GM23338 (cell line): Measurements from ENCODE around the gene RNLS. TPM values are rescaled to one million over a fixed set of nuclear protein-coding genes. Genes with fewer than 3 reads are reported as not detected.

Source experiments
- ATAC-seq: fragments of 200-7000 bp; cut with Tn5 transposase; 3 replicates; pipeline ENCODE4 v1.9.1; 2020
- DNase-seq: peaks from one replicate; pipeline ENCODE4 v3.0.0-alpha.2; 2015; ENCODE audit warnings: low spot score
- H2AFZ ChIP-seq: fragments of 200-600 bp; sonication (generic); 2 replicates; pipeline ENCODE4 v1.8.0; 2016; ENCODE audit warnings: antibody characterized with exemption, mild to moderate bottlenecking, moderate library complexity
- H3F3A ChIP-seq: fragments of 200-600 bp; sonication (generic); replicated peaks from 2 replicates; pipeline ENCODE4 v1.8.0; 2017; ENCODE audit warnings: antibody characterized with exemption, mixed run types, low read depth
- H3K27ac ChIP-seq: fragments of 200-600 bp; sonication (generic); 2 replicates; pipeline ENCODE4 v1.6.1; 2016; ENCODE audit warnings: low read depth
- H3K27me3 ChIP-seq: fragments of 200-600 bp; sonication (generic); 2 replicates; pipeline ENCODE4 v1.8.0; 2016; ENCODE audit warnings: mild to moderate bottlenecking, mixed run types, moderate library complexity; ENCODE audit not compliant: insufficient read depth
- H3K36me3 ChIP-seq: fragments of 200-600 bp; sonication (generic); 2 replicates; pipeline ENCODE4 v1.8.0; 2016; ENCODE audit warnings: mild to moderate bottlenecking; ENCODE audit not compliant: insufficient read depth
- H3K4me1 ChIP-seq: fragments of 200-600 bp; sonication (generic); 2 replicates; pipeline ENCODE4 v1.8.0; 2016; ENCODE audit warnings: mild to moderate bottlenecking, moderate library complexity; ENCODE audit not compliant: insufficient read depth
- H3K4me2 ChIP-seq: fragments of 200-600 bp; sonication (generic); 2 replicates; pipeline ENCODE4 v1.7.1; 2017; ENCODE audit warnings: mixed run types
- H3K4me3 ChIP-seq: fragments of 200-600 bp; sonication (generic); 2 replicates; pipeline ENCODE4 v1.6.1; 2016; ENCODE audit warnings: mixed run types
- H3K79me2 ChIP-seq: fragments of 200-600 bp; sonication (generic); replicated peaks from 2 replicates; pipeline ENCODE4 v1.8.0; 2017; ENCODE audit warnings: mild to moderate bottlenecking; ENCODE audit not compliant: insufficient read depth
- H3K9me2 ChIP-seq: fragments of 200-600 bp; sonication (generic); 2 replicates; pipeline ENCODE4 v1.8.0; 2017; ENCODE audit not compliant: insufficient read depth
- H4K20me1 ChIP-seq: fragments of 200-600 bp; sonication (generic); replicated peaks from 2 replicates; pipeline ENCODE4 v1.8.0; 2017; ENCODE audit warnings: mild to moderate bottlenecking; ENCODE audit not compliant: insufficient read depth
- H3K27ac Mint-ChIP-seq: 2 replicates; pipeline ENCODE4 v1.8.0; 2020; ENCODE audit warnings: inconsistent platforms, mild to moderate bottlenecking, moderate library complexity, mixed read lengths
- H3K27me3 Mint-ChIP-seq: 3 replicates; pipeline ENCODE4 v1.8.0; 2022; ENCODE audit warnings: low read depth, mild to moderate bottlenecking, moderate library complexity, mixed read lengths, inconsistent platforms; ENCODE audit not compliant: insufficient read depth, poor library complexity
- H3K36me3 Mint-ChIP-seq: 3 replicates; pipeline ENCODE4 v1.8.0; 2021; ENCODE audit warnings: low read depth, mild to moderate bottlenecking, inconsistent platforms, moderate library complexity, mixed read lengths
- H3K4me1 Mint-ChIP-seq: 3 replicates; pipeline ENCODE4 v1.8.0; 2020; ENCODE audit warnings: mild to moderate bottlenecking, inconsistent platforms, mixed read lengths
- H3K4me3 Mint-ChIP-seq: 3 replicates; pipeline ENCODE4 v1.8.0; 2021; ENCODE audit warnings: moderate library complexity, mild to moderate bottlenecking, inconsistent platforms, mixed read lengths
- H3K9me3 Mint-ChIP-seq: 3 replicates; pipeline ENCODE4 v1.8.0; 2020; ENCODE audit warnings: moderate library complexity, mild to moderate bottlenecking, inconsistent platforms, mixed read lengths
- CREB1 ChIP-seq: fragments of 250-450 bp; sonication (Bioruptor Pico); IDR thresholded peaks from 2 replicates; pipeline ENCODE4 v1.5.0; 2020; ENCODE audit warnings: low read depth, mild to moderate bottlenecking, moderate library complexity
- ETS1 ChIP-seq: IDR thresholded peaks from 2 replicates; pipeline ENCODE4 v1.6.1; 2016; ENCODE audit warnings: antibody characterized with exemption
- EZH2phosphoT487 ChIP-seq: fragments of 200-600 bp; sonication (generic); IDR thresholded peaks from one replicate; pipeline ENCODE4 v1.8.1; 2018; ENCODE audit warnings: antibody characterized with exemption; ENCODE audit not compliant: unreplicated experiment
- JUNB ChIP-seq: IDR thresholded peaks from one replicate; pipeline ENCODE4 v1.6.1; 2016; ENCODE audit warnings: antibody characterized with exemption; ENCODE audit not compliant: unreplicated experiment
- ZNF114 ChIP-seq: fragments of 250-450 bp; sonication (Bioruptor Pico); IDR thresholded peaks from 2 replicates; pipeline ENCODE4 v1.5.0; 2020; ENCODE audit warnings: mild to moderate bottlenecking, moderate library complexity
- polyA plus RNA-seq: library from polyadenylated mRNA; unstranded; fragments of >200 nt; fragmentation: Nextera tagmentation; extraction: Ambion mirVana; gene quantifications from 2 replicates; pipeline ENCODE4 v1.2.1, GENCODE V29; 2016
- total RNA-seq: library from RNA; depleted of rRNA; stranded (reverse); fragments of >200 nt; shearing (Covaris generic); gene quantifications from 2 replicates; pipeline ENCODE4 v1.2.3, GENCODE V29; 2014
- TF ChIP-seq, protein P1 (sequence below): fragments of 250-450 bp; sonication (Bioruptor Pico); IDR thresholded peaks from 2 replicates; pipeline ENCODE4 v1.5.0; 2020; ENCODE audit warnings: mild to moderate bottlenecking, moderate library complexity
- TF ChIP-seq, protein P2 (sequence below): IDR thresholded peaks from one replicate; pipeline ENCODE4 v1.6.1; 2018; ENCODE audit warnings: antibody characterized with exemption; ENCODE audit not compliant: unreplicated experiment

RNLS gene
- total and polyA plus RNA-seq, 2 experiments from 2014 or later = 8.8 to 15.2 TPM

GRCh38 chr10:88466786-88467185 is 116.3 kb downstream of the RNLS start:
- Mint-ChIP-seq H3K4me1 (peaks cover 10% of the 10 kb centered on the region), H3K4me3 (no peak overlapping the region), H3K36me3 (peaks cover 7% of the 10 kb centered on the region; the same call in 2 of the 3 replicates), H3K9me3 (peaks cover 7% of the 10 kb centered on the region; the same call in 2 of the 3 replicates), H3K27me3 (no peaks in the 10 kb centered on the region), H3K27ac (no peak overlapping the region)
- H3F3A ChIP-seq = no peaks in the 10 kb centered on the region
- no peaks in the 10 kb centered on the region for H3K36me3 ChIP-seq
- H3K9me2 ChIP-seq = no peaks in the 10 kb centered on the region
- TF ChIP-seq, protein P1, sequence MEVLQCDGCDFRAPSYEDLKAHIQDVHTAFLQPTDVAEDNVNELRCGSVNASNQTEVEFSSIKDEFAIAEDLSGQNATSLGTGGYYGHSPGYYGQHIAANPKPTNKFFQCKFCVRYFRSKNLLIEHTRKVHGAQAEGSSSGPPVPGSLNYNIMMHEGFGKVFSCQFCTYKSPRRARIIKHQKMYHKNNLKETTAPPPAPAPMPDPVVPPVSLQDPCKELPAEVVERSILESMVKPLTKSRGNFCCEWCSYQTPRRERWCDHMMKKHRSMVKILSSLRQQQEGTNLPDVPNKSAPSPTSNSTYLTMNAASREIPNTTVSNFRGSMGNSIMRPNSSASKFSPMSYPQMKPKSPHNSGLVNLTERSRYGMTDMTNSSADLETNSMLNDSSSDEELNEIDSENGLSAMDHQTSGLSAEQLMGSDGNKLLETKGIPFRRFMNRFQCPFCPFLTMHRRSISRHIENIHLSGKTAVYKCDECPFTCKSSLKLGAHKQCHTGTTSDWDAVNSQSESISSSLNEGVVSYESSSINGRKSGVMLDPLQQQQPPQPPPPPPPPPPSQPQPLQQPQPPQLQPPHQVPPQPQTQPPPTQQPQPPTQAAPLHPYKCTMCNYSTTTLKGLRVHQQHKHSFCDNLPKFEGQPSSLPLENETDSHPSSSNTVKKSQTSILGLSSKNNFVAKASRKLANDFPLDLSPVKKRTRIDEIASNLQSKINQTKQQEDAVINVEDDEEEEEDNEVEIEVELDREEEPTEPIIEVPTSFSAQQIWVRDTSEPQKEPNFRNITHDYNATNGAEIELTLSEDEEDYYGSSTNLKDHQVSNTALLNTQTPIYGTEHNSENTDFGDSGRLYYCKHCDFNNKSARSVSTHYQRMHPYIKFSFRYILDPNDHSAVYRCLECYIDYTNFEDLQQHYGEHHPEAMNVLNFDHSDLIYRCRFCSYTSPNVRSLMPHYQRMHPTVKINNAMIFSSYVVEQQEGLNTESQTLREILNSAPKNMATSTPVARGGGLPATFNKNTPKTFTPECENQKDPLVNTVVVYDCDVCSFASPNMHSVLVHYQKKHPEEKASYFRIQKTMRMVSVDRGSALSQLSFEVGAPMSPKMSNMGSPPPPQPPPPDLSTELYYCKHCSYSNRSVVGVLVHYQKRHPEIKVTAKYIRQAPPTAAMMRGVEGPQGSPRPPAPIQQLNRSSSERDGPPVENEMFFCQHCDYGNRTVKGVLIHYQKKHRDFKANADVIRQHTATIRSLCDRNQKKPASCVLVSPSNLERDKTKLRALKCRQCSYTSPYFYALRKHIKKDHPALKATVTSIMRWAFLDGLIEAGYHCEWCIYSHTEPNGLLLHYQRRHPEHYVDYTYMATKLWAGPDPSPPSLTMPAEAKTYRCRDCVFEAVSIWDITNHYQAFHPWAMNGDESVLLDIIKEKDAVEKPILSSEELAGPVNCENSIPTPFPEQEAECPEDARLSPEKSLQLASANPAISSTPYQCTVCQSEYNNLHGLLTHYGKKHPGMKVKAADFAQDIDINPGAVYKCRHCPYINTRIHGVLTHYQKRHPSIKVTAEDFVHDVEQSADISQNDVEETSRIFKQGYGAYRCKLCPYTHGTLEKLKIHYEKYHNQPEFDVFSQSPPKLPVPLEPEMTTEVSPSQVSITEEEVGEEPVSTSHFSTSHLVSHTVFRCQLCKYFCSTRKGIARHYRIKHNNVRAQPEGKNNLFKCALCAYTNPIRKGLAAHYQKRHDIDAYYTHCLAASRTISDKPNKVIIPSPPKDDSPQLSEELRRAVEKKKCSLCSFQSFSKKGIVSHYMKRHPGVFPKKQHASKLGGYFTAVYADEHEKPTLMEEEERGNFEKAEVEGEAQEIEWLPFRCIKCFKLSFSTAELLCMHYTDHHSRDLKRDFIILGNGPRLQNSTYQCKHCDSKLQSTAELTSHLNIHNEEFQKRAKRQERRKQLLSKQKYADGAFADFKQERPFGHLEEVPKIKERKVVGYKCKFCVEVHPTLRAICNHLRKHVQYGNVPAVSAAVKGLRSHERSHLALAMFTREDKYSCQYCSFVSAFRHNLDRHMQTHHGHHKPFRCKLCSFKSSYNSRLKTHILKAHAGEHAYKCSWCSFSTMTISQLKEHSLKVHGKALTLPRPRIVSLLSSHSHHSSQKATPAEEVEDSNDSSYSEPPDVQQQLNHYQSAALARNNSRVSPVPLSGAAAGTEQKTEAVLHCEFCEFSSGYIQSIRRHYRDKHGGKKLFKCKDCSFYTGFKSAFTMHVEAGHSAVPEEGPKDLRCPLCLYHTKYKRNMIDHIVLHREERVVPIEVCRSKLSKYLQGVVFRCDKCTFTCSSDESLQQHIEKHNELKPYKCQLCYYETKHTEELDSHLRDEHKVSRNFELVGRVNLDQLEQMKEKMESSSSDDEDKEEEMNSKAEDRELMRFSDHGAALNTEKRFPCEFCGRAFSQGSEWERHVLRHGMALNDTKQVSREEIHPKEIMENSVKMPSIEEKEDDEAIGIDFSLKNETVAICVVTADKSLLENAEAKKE (CRISPR knock-in tag) = no peak
- TF ChIP-seq, protein P2, sequence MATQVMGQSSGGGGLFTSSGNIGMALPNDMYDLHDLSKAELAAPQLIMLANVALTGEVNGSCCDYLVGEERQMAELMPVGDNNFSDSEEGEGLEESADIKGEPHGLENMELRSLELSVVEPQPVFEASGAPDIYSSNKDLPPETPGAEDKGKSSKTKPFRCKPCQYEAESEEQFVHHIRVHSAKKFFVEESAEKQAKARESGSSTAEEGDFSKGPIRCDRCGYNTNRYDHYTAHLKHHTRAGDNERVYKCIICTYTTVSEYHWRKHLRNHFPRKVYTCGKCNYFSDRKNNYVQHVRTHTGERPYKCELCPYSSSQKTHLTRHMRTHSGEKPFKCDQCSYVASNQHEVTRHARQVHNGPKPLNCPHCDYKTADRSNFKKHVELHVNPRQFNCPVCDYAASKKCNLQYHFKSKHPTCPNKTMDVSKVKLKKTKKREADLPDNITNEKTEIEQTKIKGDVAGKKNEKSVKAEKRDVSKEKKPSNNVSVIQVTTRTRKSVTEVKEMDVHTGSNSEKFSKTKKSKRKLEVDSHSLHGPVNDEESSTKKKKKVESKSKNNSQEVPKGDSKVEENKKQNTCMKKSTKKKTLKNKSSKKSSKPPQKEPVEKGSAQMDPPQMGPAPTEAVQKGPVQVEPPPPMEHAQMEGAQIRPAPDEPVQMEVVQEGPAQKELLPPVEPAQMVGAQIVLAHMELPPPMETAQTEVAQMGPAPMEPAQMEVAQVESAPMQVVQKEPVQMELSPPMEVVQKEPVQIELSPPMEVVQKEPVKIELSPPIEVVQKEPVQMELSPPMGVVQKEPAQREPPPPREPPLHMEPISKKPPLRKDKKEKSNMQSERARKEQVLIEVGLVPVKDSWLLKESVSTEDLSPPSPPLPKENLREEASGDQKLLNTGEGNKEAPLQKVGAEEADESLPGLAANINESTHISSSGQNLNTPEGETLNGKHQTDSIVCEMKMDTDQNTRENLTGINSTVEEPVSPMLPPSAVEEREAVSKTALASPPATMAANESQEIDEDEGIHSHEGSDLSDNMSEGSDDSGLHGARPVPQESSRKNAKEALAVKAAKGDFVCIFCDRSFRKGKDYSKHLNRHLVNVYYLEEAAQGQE = no peak
- TF ChIP-seq JUNB (no peak), ETS1 (no peak), CREB1 (no peak), ZNF114 (CRISPR knock-in tag) (no peak), EZH2phosphoT487 (no peak)
- H3K4me3 ChIP-seq = no peak overlapping the region
- H2AFZ ChIP-seq = no peak overlapping the region
- no peaks in the 10 kb centered on the region for H4K20me1 ChIP-seq
- DNase-seq (no peak), ATAC-seq (no peak)
- no peaks in the 10 kb centered on the region for H3K79me2 ChIP-seq
- H3K4me2 ChIP-seq = no peak overlapping the region
- no peak overlapping the region for H3K27ac ChIP-seq
- H3K4me1 ChIP-seq = no peaks in the 10 kb centered on the region
- no peaks in the 10 kb centered on the region for H3K27me3 ChIP-seq
